Stimulated activated CD4-positive, alpha-beta T cell treated with anti-CD3 and anti-CD28 coated beads, Interleukin-4, amount 100 ng/mL, for 1 hour (primary cell): Measurements from ENCODE around the gene NUDT7.

Experiments used
- DNase-seq: peaks from one replicate; pipeline ENCODE4 v3.0.0-alpha.2; 2020

The NUDT7 gene

GRCh38 chr16:77782694-77783093 is 60.4 kb downstream of the NUDT7 start:
- no peak for DNase-seq

- DNase-seq = no peak
Measured at GRCh38 chr16:77784441-77785372, 62.4 kb downstream of the NUDT7 start.

DNA sequence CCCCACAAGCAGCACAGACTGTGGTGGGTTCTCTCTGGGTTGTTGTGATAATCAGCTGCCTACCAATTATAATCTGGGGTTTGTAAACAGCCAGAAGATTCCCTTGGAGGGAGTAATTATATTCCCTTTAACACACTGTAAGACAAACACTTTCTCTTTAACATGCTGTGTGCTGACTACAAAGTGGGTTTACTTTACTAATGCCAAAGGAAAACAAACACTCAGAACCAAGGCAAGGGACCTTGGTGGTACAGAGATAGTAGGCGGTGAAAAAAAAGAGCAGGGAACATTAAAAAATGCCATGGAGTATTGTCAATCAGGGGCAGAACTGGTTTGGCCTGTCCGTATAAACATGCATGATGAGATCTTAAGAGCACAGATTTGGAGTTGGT is 63.1 kb downstream of the NUDT7 start:
- DNase-seq = no peak

GRCh38 chr16:77786186-77786847 is 64.0 kb downstream of the NUDT7 start:
- DNase-seq = no peak

- DNase-seq = no peak
Measured at GRCh38 chr16:77787452-77787851, 65.1 kb downstream of the NUDT7 start.

GRCh38 chr16:77788181-77789084 is 66.1 kb downstream of the NUDT7 start, which contains the start of gene VAT1L:
Gene VAT1L (plus strand): TSS chr16:77788564. CDS start chr16:77788683, 119 bp downstream.
- DNase-seq = no peak

DNA sequence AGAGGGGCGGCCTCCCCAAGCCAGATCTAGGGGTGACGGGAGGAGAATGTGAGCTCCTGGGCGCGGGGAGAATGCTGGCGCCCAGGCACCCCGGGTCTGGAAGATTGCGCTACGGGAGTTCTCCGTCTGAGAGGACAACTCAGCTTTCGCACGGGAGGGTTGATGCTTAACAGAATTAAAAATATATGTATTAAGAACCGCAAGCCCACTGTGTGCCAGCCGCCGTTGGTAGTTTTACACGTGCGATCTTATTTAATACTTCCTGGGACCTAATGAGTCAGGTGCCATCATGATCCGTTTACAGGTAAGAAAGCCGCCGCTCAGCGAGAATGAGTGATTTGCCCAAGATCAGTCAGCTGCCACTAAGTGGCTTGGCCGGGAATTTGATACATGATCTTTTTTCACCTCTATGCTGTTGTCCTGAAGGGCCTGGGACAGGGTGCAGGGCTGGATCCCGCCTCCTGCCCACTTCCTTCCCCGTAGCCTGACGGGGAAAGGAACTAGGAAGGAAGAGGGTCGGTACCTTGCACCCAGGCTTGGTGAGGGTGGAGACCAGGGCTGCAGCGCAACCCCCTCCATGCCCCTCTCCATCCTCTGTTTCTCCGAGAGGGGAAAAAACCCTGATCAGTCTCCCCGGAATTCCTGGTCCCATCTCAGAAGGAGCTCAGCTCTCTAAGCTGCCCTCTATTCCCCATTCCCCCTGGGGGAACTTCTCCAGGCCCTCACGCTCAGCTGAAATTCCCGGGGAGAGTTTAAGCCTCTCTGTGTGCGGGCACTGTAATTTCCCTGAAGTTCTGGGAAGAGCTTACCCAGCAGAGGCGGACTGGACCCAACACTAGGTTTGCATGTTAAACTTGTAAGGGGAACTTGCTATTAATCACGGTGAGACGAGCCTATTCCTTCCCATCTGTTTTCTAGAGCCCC is 67.0 kb downstream of the NUDT7 start:
- no peak for DNase-seq

DNA sequence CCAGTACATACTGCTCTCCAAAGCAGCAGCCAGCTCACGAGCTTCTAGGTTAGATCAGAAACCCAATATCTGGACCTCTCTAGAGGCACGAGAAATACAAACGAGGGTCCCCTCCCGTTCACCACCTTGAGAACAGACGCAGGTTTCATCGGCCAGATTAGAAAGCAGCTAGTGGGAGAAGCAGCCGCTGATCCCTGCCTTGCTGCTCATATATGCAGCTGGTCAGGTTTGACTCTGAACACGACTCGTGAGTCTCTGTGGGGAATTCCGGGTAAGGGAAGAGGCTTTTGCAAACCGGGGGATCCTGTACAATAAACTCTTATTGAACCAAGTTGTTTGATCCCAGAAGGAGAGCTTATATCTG is 67.7 kb downstream of the NUDT7 start:
- DNase-seq = no peak

- no peak for DNase-seq
Measured at GRCh38 chr16:77790912-77791311, 68.6 kb downstream of the NUDT7 start.
